Endodermal cell (in vitro differentiated cells): ENCODE results near the gene SKIC2. TPM values are rescaled to one million over a fixed set of nuclear protein-coding genes. Genes with fewer than 3 reads are reported as not detected.

Experiments used
- DNase-seq: peaks from one replicate; pipeline ENCODE4 v3.0.0-alpha.2; 2017
- H3K27ac ChIP-seq: 2 replicates; pipeline ENCODE4 v1.5.1; 2013; ENCODE audit warnings: mild to moderate bottlenecking, low read depth, low read length, moderate library complexity
- H3K27me3 ChIP-seq: 2 replicates; pipeline ENCODE4 v1.6.1; 2013; ENCODE audit warnings: mild to moderate bottlenecking, low read length, moderate library complexity; ENCODE audit not compliant: insufficient read depth, control insufficient read depth, poor library complexity, severe bottlenecking
- H3K36me3 ChIP-seq: 2 replicates; pipeline ENCODE4 v1.7.0; 2013; ENCODE audit warnings: mild to moderate bottlenecking, low read length, moderate library complexity; ENCODE audit not compliant: control insufficient read depth, insufficient read depth
- H3K4me1 ChIP-seq: one replicate; pipeline ENCODE4 v1.7.0; 2013; ENCODE audit warnings: low read length; ENCODE audit not compliant: control insufficient read depth, insufficient read depth
- H3K4me3 ChIP-seq: 2 replicates; pipeline ENCODE4 v1.5.1; 2013; ENCODE audit warnings: mild to moderate bottlenecking, low read length, moderate library complexity
- H3K9ac ChIP-seq: 2 replicates; pipeline ENCODE4 v1.6.1; 2013; ENCODE audit warnings: mild to moderate bottlenecking, low read length, moderate library complexity; ENCODE audit not compliant: poor library complexity, severe bottlenecking; ENCODE audit errors: extremely low read depth
- H3K9me3 ChIP-seq: 2 replicates; pipeline ENCODE4 v1.6.1; 2013; ENCODE audit warnings: mild to moderate bottlenecking, low read length, moderate library complexity; ENCODE audit not compliant: control insufficient read depth
- H3K27ac Mint-ChIP-seq: 2 replicates; pipeline ENCODE4 v1.8.0; 2020; ENCODE audit warnings: mixed read lengths
- H3K27me3 Mint-ChIP-seq: 2 replicates; pipeline ENCODE4 v1.8.0; 2021; ENCODE audit warnings: mild to moderate bottlenecking, mixed read lengths; ENCODE audit not compliant: insufficient read depth
- H3K36me3 Mint-ChIP-seq: 2 replicates; pipeline ENCODE4 v1.8.0; 2020; ENCODE audit warnings: low read depth, mixed read lengths
- H3K4me1 Mint-ChIP-seq: 2 replicates; pipeline ENCODE4 v1.8.0; 2020; ENCODE audit warnings: mixed read lengths
- H3K4me3 Mint-ChIP-seq: 2 replicates; pipeline ENCODE4 v1.8.0; 2020; ENCODE audit warnings: mild to moderate bottlenecking, moderate library complexity, mixed read lengths
- H3K9me3 Mint-ChIP-seq: 2 replicates; pipeline ENCODE4 v1.8.0; 2020; ENCODE audit warnings: mild to moderate bottlenecking, mixed read lengths
- CTCF ChIP-seq: fragments of 200-600 bp; sonication (generic); conservative IDR thresholded peaks from 2 replicates; pipeline ENCODE4 v1.5.0; 2021; ENCODE audit warnings: antibody characterized with exemption, mild to moderate bottlenecking
- WGBS, 2 experiments: methylation state at CpG; one replicate each; pipeline versions ENCODE4 v1.1.5 to v1.1.7; 2013; ENCODE audit warnings: missing lambda C conversion rate in 2 of 2, mixed read lengths in 1 of 2; ENCODE audit not compliant: insufficient coverage in 1 of 2, insufficient read length in 1 of 2; 5-methylcytosine and 5-hydroxymethylcytosine counted together
- total RNA-seq, 2 donors: library from RNA; stranded (reverse); fragmentation: NEBNext Ultra II Directional in 1 of 2; extraction: Animal tissue kit (Norgen Biotek cat#: 25700) in 1 of 2; gene quantifications; 2 replicates in 1 of 2; 3 replicates in 1 of 2; pipeline ENCODE4 v1.2.1, GENCODE V29; 2021

Gene SKIC2
- total RNA-seq, 2 donors from 2014 or later, result 95.8 to 103 TPM

- H3K27me3 Mint-ChIP-seq, result peaks cover 48% of the 10 kb centered on the region
- H3K9me3 Mint-ChIP-seq, result no peaks in the 10 kb centered on the region
- DNase-seq, result no peak
- TF ChIP-seq CTCF, result no peak
- H3K4me3 Mint-ChIP-seq, result no peak overlapping the region
- Histone ChIP-seq H3K36me3 (peaks cover 36% of the 10 kb centered on the region), H3K9ac (no peak overlapping the region), H3K4me1 (no peaks in the 10 kb centered on the region), H3K27me3 (peaks cover 25% of the 10 kb centered on the region), H3K27ac (no peak overlapping the region), H3K9me3 (no peaks in the 10 kb centered on the region), H3K4me3 (no peak overlapping the region)
- H3K27ac Mint-ChIP-seq, result no peak overlapping the region
- no peaks in the 10 kb centered on the region for H3K4me1 Mint-ChIP-seq
- H3K36me3 Mint-ChIP-seq, result peaks cover 21% of the 10 kb centered on the region
- WGBS, 2 experiments, result 92 to 96% methylated on average over 3 to 6 of the region's 6 CpGs
Observed at GRCh38 chr6:31948753-31949413, 10.1 kb upstream of the SKIC2 start.

- H3K9me3 Mint-ChIP-seq, result no peaks in the 10 kb centered on the region
- no peak for TF ChIP-seq CTCF
- no peak overlapping the region for H3K27ac ChIP-seq
- H3K27me3 Mint-ChIP-seq, result peaks cover 37% of the 10 kb centered on the region
- no peak overlapping the region for H3K4me3 Mint-ChIP-seq
- no peak for DNase-seq
- H3K36me3 ChIP-seq, result peaks cover 45% of the 10 kb centered on the region
- H3K9ac ChIP-seq, result no peak overlapping the region
- H3K4me1 ChIP-seq, result no peaks in the 10 kb centered on the region
- H3K27me3 ChIP-seq, result peaks cover 14% of the 10 kb centered on the region
- no peaks in the 10 kb centered on the region for H3K9me3 ChIP-seq
- no peaks in the 10 kb centered on the region for H3K4me1 Mint-ChIP-seq
- H3K27ac Mint-ChIP-seq, result no peak overlapping the region
- peaks cover 32% of the 10 kb centered on the region for H3K36me3 Mint-ChIP-seq
- 94 to 99% methylated on average over 5 to 7 of the region's 7 CpGs for WGBS, 2 experiments
- no peak overlapping the region for H3K4me3 ChIP-seq
Observed at GRCh38 chr6:31949926-31950548, 8.9 kb upstream of the SKIC2 start.

- peak; percentile 87 for DNase-seq
- Mint-ChIP-seq H3K36me3 (peaks cover 51% of the 10 kb centered on the region), H3K4me3 (no peak overlapping the region)
Observed at GRCh38 chr6:31952140-31952805, 6.7 kb upstream of the SKIC2 start.

More at GRCh38 chr6:31952140-31952805, 6.7 kb upstream of the SKIC2 start:
- H3K4me3 ChIP-seq, result no peak overlapping the region
- H3K27me3 ChIP-seq, result peaks cover 10% of the 10 kb centered on the region
- H3K9me3 ChIP-seq, result no peaks in the 10 kb centered on the region
- peak; percentile 90 for TF ChIP-seq CTCF
- no peak overlapping the region for H3K27ac Mint-ChIP-seq
- 76 to 84% methylated on average over 3 to 5 of the region's 5 CpGs for WGBS, 2 experiments
- peaks cover 64% of the 10 kb centered on the region for H3K36me3 ChIP-seq
- H3K27ac ChIP-seq, result no peak overlapping the region
- H3K27me3 Mint-ChIP-seq, result peaks cover 16% of the 10 kb centered on the region
- no peaks in the 10 kb centered on the region for H3K9me3 Mint-ChIP-seq
- no peaks in the 10 kb centered on the region for H3K4me1 ChIP-seq
- no peaks in the 10 kb centered on the region for H3K4me1 Mint-ChIP-seq
- H3K9ac ChIP-seq, result no peak overlapping the region
